GM21529 (cell line): ENCODE measurements around the gene NUDT21.
"Not testable (repeated sequence)": the region's sequence is repeated elsewhere in the genome, so short reads cannot be mapped to it uniquely, and the experiment has no call there.

Experiments
- ATAC-seq: cut with Tn5 transposase; IDR thresholded peaks from one replicate; pipeline ENCODE4 v1.9.1; 2021; ENCODE audit not compliant: unreplicated experiment

NUDT21 gene

DNA sequence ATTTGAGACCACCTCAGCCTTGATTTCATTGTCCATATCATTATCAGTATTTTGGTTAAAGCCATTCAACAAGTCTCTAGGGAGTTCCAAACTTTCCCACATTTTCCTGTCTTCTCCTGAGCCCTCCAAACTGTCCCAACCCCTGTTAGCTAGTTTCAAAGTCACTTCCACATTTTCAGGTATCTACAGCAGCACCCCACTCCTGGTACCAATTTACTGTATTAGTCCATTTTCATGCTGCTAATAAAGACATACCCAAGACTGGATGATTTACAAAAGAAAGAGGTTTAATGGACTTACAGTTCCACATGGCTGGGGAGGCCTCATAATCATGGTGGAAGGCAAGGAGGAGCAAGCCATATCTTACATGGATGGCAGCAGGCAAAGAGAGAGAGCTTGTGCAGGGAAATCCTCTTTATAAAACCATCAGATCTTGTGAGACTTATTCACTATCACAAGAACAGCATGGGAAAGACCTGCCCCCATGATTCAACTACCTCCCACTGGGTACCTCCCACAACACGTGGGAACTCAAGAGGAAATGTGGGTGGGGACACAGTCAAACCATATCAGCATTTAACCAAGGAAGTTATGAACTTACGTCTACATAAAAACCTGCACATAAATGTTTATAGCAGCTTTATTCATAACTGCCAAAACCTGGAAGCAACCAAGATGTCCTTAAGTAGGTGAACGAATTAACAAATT is 70.2 kb downstream of the NUDT21 start:
- not testable (repeated sequence) for ATAC-seq
